ENCODE data around the gene HOTAIR.

The HOTAIR gene

DNA sequence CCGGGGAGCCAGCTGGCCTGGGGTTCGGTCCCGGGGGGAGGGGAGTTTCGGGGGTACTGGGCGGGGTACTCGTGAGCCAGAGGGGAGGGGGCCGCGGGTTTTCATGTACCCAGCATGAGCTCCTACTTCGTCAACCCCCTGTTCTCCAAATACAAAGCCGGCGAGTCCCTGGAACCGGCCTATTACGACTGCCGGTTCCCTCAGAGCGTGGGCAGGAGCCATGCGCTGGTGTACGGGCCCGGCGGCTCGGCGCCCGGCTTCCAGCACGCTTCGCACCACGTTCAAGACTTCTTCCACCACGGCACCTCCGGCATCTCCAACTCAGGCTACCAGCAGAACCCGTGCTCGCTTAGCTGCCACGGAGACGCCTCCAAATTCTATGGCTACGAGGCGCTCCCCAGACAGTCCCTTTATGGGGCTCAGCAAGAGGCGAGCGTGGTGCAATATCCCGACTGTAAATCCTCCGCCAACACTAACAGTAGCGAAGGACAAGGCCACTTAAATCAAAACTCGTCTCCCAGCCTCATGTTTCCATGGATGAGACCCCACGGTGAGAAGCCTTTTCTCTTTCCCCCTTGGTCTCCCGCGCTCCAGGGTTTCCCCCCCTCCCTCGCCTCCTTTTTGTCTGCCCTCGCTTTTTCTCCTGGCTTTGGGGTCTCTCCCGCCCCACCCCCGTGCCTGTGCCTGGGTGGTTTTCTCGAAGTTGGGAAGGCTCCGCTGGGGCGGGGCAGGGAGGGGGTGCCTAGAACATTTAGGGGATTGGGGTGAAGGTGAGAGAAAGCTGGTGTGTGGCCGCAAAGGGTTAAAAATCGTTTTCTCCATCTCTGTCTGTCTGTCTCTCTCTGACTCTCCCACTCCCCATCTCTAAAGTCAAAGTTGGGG, 34.7 kb upstream of the HOTAIR start:
- DNase-seq, result no peak
- no peaks in the 10 kb centered on the region for H3K36me3 ChIP-seq
- peak overlapping the region; percentile 80 to 98 for H3K27ac ChIP-seq
- TF ChIP-seq, protein P1, sequence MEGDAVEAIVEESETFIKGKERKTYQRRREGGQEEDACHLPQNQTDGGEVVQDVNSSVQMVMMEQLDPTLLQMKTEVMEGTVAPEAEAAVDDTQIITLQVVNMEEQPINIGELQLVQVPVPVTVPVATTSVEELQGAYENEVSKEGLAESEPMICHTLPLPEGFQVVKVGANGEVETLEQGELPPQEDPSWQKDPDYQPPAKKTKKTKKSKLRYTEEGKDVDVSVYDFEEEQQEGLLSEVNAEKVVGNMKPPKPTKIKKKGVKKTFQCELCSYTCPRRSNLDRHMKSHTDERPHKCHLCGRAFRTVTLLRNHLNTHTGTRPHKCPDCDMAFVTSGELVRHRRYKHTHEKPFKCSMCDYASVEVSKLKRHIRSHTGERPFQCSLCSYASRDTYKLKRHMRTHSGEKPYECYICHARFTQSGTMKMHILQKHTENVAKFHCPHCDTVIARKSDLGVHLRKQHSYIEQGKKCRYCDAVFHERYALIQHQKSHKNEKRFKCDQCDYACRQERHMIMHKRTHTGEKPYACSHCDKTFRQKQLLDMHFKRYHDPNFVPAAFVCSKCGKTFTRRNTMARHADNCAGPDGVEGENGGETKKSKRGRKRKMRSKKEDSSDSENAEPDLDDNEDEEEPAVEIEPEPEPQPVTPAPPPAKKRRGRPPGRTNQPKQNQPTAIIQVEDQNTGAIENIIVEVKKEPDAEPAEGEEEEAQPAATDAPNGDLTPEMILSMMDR (IDR thresholded peaks at IDR 0.05), result no peak
- H3K4me1 ChIP-seq, result peaks cover 0 to 83% (median 57%) of the 10 kb centered on the region in 4 donors
- intact Hi-C loops (cut with DNase I; ENCODE audit: low total_unique reads), result loop anchor here (5.0 kb wide), 1 partner anchor 183 kb away; no protein-coding TSS in a partner anchor
- no peaks in the 10 kb centered on the region for H3K9me3 ChIP-seq
- H3K27me3 ChIP-seq, result no peaks in the 10 kb centered on the region
- H3K4me3 ChIP-seq, result peak overlapping the region; percentile 59 to 64

GRCh38 chr12:54008260-54008552, 33.5 kb upstream of the HOTAIR start:
- Histone ChIP-seq H3K27me3 (no peaks in the 10 kb centered on the region), H3K27ac (peak overlapping the region; percentile 80 to 98), H3K36me3 (no peaks in the 10 kb centered on the region), H3K4me1 (peaks cover 0 to 83% (median 59%) of the 10 kb centered on the region in 4 donors), H3K4me3 (peak overlapping the region; percentile 59 to 64), H3K9me3 (no peaks in the 10 kb centered on the region)
- intact Hi-C loops (cut with DNase I; ENCODE audit: low total_unique reads), result loop anchor here (5.0 kb wide), 1 partner anchor 184 kb away; no protein-coding TSS in a partner anchor
- TF ChIP-seq, protein P1 (IDR thresholded peaks at IDR 0.05), result no peak
- DNase-seq, result no peak

DNA sequence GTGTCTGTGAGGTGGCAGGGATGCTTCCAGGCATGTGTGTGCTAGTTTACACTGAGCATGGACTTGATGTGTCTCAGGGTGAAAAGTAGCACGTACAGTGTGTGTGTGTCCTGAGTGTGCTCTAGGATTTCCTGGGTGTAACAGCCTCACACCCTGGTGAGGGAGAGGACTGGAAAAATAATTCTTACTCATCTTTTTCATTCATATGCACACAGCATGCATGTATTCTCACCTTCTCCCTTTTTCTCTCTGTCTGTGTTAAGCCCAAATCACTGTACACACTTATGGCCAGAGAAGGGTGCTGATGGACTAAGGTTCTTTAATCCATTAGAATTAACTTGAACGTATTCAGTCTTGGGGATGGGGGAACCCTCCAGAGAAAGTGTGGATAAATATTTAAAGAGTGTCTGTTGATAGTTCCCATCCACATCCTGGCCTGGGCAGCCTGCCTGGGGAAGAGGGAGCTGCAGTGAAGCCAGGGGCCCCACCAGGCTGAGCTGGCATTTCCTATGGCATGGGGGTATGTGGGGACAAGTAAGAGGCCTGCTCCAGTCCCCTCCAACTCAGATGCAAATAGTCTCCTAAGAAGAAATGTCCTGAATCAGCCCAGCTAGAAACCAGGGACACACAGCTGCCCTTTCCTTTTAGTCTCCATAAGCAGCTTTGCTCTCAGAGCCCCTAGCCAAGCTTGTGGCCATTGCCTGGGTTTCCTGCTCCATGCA, 32.9 kb upstream of the HOTAIR start:
- H3K9me3 ChIP-seq, result no peaks in the 10 kb centered on the region
- H3K27ac ChIP-seq, result peak overlapping the region in 1 of 2 donors; percentile 98
- H3K4me3 ChIP-seq, result peak overlapping the region in 1 of 2 donors; percentile 64
- peaks cover 0 to 83% (median 56%) of the 10 kb centered on the region in 4 donors for H3K4me1 ChIP-seq
- H3K36me3 ChIP-seq, result no peaks in the 10 kb centered on the region
- intact Hi-C loops (cut with DNase I; ENCODE audit: low total_unique reads), result loop anchor here (5.0 kb wide), 1 partner anchor 185 kb away; no protein-coding TSS in a partner anchor
- TF ChIP-seq, protein P1 (IDR thresholded peaks at IDR 0.05), result no peak
- H3K27me3 ChIP-seq, result no peaks in the 10 kb centered on the region
- DNase-seq, result no peak

GRCh38 chr12:54006559-54007220, 31.9 kb upstream of the HOTAIR start:
- H3K27ac ChIP-seq, result peak overlapping the region; percentile 66 to 93
- no peak for DNase-seq
- H3K9me3 ChIP-seq, result no peaks in the 10 kb centered on the region
- H3K36me3 ChIP-seq, result no peaks in the 10 kb centered on the region
- TF ChIP-seq, protein P1 (IDR thresholded peaks at IDR 0.05), result no peak
- intact Hi-C loops (cut with DNase I; ENCODE audit: low total_unique reads), result loop anchor here (5.0 kb wide), 1 partner anchor 186 kb away; no protein-coding TSS in a partner anchor
- peaks cover 0 to 85% (median 57%) of the 10 kb centered on the region in 4 donors for H3K4me1 ChIP-seq
- no peaks in the 10 kb centered on the region for H3K27me3 ChIP-seq
- H3K4me3 ChIP-seq, result peak overlapping the region; percentile 37 to 64

DNA sequence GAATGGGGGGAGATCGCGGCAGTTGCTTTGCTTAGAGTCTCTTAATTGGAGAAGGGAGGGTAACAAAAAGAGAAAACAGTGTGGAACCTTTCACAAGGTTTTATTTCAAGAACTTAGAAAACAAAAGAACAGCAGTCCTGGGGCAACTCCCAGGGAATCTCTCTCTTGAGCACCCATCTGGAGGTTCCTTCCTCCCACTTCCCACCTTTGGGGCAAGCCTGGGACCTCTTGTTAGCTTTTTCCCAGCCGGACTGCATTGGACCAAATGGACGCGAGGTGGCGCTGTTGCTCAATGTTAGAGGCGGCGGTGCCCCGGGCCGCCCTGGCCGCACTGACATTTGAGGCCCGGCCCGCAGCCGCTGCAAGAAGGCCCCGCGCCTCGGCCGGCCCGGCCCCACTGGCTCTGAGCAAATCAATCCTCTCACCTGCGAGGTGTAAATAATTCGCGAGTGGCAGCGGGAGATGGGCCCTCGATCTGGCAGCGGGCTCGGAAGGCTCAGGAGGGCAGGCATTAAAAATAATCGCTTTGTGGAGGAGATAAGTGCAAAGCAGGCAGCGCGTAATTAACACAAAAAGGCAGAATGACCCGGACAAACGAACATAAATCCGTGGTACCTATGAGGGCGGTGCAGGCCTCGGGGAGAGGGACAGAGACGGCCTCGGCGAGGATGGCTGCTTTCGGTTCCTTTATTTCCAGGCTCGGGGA, 31.3 kb upstream of the HOTAIR start:
- TF ChIP-seq, protein P1 (IDR thresholded peaks at IDR 0.05), result peak; percentile 90 to 98
- Histone ChIP-seq H3K9me3 (no peaks in the 10 kb centered on the region), H3K36me3 (no peaks in the 10 kb centered on the region), H3K4me1 (peaks cover 0 to 89% (median 62%) of the 10 kb centered on the region in 4 donors), H3K27ac (peak overlapping the region; percentile 66 to 93), H3K4me3 (peak overlapping the region; percentile 37 to 64), H3K27me3 (no peaks in the 10 kb centered on the region)
- intact Hi-C loops (cut with DNase I; ENCODE audit: low total_unique reads), result loop anchor here (5.0 kb wide), 1 partner anchor 186 kb away; no protein-coding TSS in a partner anchor
- peak; percentile 91 for DNase-seq

All from tibial artery (tissue), 4 donors.